Neural crest cell (in vitro differentiated cells): ENCODE data around the gene TBC1D8. TPM values are rescaled to one million over a fixed set of nuclear protein-coding genes. Genes with fewer than 3 reads are reported as not detected.

Experiments used
- DNase-seq: peaks from one replicate; pipeline ENCODE4 v3.0.0; 2021; ENCODE audit warnings: low read depth, mixed read lengths, low spot score
- H3K27ac Mint-ChIP-seq: one replicate; pipeline ENCODE4 v1.8.0; 2021; ENCODE audit warnings: mild to moderate bottlenecking, mixed read lengths; ENCODE audit not compliant: unreplicated experiment
- H3K27me3 Mint-ChIP-seq: 2 replicates; pipeline ENCODE4 v1.8.0; 2021; ENCODE audit warnings: low read depth, mild to moderate bottlenecking, mixed read lengths
- H3K36me3 Mint-ChIP-seq: 2 replicates; pipeline ENCODE4 v1.8.0; 2021; ENCODE audit warnings: low read depth, mild to moderate bottlenecking, mixed read lengths
- H3K4me1 Mint-ChIP-seq: 2 replicates; pipeline ENCODE4 v1.8.0; 2021; ENCODE audit warnings: mixed read lengths
- H3K4me3 Mint-ChIP-seq: one replicate; pipeline ENCODE4 v1.8.0; 2021; ENCODE audit warnings: mild to moderate bottlenecking, mixed read lengths
- H3K9me3 Mint-ChIP-seq: 2 replicates; pipeline ENCODE4 v1.8.0; 2021; ENCODE audit warnings: mixed read lengths
- total RNA-seq: library from RNA; stranded (reverse); gene quantifications from 2 replicates; pipeline ENCODE4 v1.2.1, GENCODE V29; 2021
- TF ChIP-seq, protein P1 (sequence below): fragments of 200-600 bp; sonication (generic); conservative IDR thresholded peaks from 2 replicates; pipeline ENCODE4 v1.5.0; 2021; ENCODE audit warnings: antibody characterized with exemption, mild to moderate bottlenecking

TBC1D8 gene
- total RNA-seq, 1 donor from 2014 or later = 7.8 TPM

- no peak for DNase-seq
- TF ChIP-seq, protein P1, sequence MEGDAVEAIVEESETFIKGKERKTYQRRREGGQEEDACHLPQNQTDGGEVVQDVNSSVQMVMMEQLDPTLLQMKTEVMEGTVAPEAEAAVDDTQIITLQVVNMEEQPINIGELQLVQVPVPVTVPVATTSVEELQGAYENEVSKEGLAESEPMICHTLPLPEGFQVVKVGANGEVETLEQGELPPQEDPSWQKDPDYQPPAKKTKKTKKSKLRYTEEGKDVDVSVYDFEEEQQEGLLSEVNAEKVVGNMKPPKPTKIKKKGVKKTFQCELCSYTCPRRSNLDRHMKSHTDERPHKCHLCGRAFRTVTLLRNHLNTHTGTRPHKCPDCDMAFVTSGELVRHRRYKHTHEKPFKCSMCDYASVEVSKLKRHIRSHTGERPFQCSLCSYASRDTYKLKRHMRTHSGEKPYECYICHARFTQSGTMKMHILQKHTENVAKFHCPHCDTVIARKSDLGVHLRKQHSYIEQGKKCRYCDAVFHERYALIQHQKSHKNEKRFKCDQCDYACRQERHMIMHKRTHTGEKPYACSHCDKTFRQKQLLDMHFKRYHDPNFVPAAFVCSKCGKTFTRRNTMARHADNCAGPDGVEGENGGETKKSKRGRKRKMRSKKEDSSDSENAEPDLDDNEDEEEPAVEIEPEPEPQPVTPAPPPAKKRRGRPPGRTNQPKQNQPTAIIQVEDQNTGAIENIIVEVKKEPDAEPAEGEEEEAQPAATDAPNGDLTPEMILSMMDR = no peak
- Mint-ChIP-seq H3K4me3 (peak overlapping the region; percentile 41), H3K9me3 (no peaks in the 10 kb centered on the region), H3K36me3 (no peaks in the 10 kb centered on the region), H3K27me3 (no peaks in the 10 kb centered on the region), H3K4me1 (peaks cover 45% of the 10 kb centered on the region), H3K27ac (peak overlapping the region; percentile 83)
Measured at GRCh38 chr2:100978582-100979191, 172.5 kb downstream of the TBC1D8 start.

DNA sequence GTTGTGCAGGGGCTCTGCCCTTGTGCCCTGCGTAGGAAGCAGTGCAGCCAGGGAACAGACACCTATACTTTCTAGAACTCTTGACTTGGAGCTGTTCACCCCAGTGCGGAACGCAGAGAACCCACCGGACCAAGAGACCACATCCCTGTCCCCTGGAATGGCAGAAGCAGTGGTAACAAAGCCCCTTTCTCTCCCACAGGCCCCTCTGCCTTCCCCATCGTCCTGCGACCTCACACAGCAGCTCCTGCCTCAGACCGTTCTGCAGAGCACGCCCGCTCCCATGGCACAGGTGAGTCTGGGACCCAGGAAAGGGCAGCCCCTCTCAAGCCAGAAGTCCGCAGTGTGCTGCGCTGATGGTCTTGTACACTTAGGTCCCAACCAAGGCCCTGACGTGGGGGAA lies 173.7 kb downstream of the TBC1D8 start:
- Mint-ChIP-seq H3K27me3 (no peaks in the 10 kb centered on the region), H3K4me1 (peaks cover 43% of the 10 kb centered on the region), H3K36me3 (no peaks in the 10 kb centered on the region), H3K9me3 (no peaks in the 10 kb centered on the region), H3K27ac (no peak overlapping the region), H3K4me3 (no peak overlapping the region)
- TF ChIP-seq, protein P1 = no peak
- DNase-seq = no peak

DNA sequence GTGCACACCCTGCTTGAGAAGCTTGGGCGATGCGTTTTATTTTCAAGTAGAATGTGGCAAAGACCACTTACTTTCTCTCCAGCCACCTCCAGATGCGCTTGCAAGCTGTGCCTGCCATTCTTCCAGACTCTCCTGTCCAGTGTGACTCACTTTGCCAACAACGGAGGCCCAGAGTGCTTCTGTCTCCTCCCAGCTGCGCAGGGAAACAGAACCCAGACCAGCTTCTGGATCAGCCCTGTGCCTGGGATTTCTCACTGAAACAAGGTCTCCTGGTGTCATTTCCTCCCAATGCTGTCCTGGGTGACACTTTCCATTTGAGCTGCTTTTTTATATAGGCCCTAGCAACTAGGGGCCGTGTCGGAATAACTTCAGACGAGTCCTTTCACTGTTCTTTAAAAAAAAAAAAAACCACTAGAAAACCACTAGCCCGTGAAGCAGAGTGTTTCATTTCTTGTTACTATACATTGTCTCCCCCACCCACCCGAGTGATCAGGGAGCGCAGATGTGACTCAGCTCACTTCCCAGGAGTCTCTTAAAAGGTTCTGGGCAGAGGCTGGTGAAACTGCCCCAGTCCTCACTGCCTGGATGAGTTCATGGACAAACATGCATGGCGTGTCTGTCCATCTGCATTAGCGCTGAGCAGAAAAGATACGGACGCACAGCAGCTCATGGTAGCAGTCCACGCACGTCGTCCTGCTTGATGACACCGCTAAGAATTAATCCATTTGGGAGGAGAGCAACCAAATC lies 174.4 kb downstream of the TBC1D8 start:
- Mint-ChIP-seq H3K27ac (peak overlapping the region; percentile 83), H3K4me1 (peaks cover 36% of the 10 kb centered on the region), H3K9me3 (no peaks in the 10 kb centered on the region), H3K36me3 (no peaks in the 10 kb centered on the region), H3K27me3 (no peaks in the 10 kb centered on the region), H3K4me3 (peak overlapping the region; percentile 13)
- DNase-seq = no peak
- TF ChIP-seq, protein P1 = no peak

DNA sequence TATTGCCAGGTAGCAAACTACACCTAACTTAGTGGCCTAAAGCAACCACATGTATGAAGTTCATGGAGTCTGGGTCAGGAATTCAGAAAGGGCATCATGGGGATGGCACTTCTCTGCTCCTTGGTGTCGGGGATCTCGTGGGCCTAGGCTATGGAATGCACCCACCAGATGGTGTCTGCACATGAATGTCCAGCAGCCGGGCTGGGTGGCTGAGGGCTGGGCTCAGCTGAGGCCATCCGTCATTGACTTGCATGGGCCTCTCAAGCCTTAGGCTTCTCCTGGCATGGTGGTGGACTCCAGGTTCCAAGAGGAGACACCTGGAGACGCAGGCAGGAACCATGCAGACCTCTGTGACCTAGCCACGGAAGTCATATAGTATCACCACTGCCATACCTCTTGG lies 175.1 kb downstream of the TBC1D8 start:
- Mint-ChIP-seq H3K27me3 (no peaks in the 10 kb centered on the region), H3K9me3 (no peaks in the 10 kb centered on the region), H3K36me3 (no peaks in the 10 kb centered on the region), H3K4me3 (no peak overlapping the region), H3K27ac (no peak overlapping the region), H3K4me1 (peaks cover 28% of the 10 kb centered on the region)
- TF ChIP-seq, protein P1 = no peak
- no peak for DNase-seq

- H3K4me1 Mint-ChIP-seq = peaks cover 24% of the 10 kb centered on the region
Measured at GRCh38 chr2:100975521-100975785, 175.7 kb downstream of the TBC1D8 start.

More at GRCh38 chr2:100975521-100975785, 175.7 kb downstream of the TBC1D8 start:
- no peak overlapping the region for H3K27ac Mint-ChIP-seq
- no peaks in the 10 kb centered on the region for H3K36me3 Mint-ChIP-seq
- H3K27me3 Mint-ChIP-seq = no peaks in the 10 kb centered on the region
- TF ChIP-seq, protein P1 = no peak
- H3K9me3 Mint-ChIP-seq = no peaks in the 10 kb centered on the region
- H3K4me3 Mint-ChIP-seq = no peak overlapping the region
- DNase-seq = no peak
